EH (cell line): ENCODE measurements around the gene BCAP31.
A peak's percentile ranks its signal among the peaks of the same experiment; 100 is the strongest.

ENCODE experiments used
- DNase-seq: peaks from one replicate; pipeline ENCODE4 v3.0.0-alpha.2; 2015; ENCODE audit warnings: low read depth

The BCAP31 gene

DNA sequence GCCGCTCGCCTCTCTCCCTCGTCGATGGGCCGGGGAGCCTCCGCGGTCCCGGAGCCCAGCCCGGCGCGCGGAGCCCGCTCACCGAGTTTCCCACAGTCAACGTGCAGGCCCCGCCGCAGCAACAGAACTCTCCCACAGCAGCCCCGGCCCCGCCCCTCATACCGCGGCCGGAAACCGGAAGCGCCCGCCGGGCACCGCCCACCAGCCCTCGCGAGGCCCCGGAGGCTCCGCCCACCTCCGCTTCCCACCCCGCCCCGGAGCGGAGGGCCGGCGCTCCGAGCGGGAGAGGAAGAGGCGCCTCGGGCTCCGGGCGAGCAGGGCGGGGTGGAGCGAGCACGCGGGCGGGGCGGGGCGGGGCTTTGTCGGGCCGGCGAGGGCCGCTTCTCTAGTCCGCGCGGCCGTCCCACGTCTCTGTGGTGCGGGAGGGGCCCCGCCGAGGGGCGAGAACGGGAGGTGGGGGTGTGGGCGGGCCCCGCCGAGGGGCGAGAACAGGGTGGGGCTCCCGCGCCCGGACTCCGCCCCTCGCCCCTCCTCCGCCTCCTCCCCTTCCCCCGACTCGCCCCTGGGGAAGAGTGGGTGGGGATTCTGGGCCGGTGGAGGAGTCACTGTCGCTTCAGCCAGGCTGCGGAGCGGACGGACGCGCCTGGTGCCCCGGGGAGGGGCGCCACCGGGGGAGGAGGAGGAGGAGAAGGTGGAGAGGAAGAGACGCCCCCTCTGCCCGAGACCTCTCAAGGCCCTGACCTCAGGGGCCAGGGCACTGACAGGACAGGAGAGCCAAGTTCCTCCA, at the start of gene BCAP31, which contains the start of gene ABCD1:
Gene BCAP31, minus strand, starts transcription at position 136 of the 787 bp plus-strand sequence. CDS start 1,143 bp downstream, outside the sequence.
Gene ABCD1, plus strand, starts transcription at position 605 of the 787 bp plus-strand sequence. CDS start 411 bp downstream, outside the sequence.
- DNase-seq: peak; percentile 90

GRCh38 chrX:153773218-153773611, 49.0 kb upstream of the BCAP31 start:
- DNase-seq: no peak

GRCh38 chrX:153772316-153773217, 48.4 kb upstream of the BCAP31 start:
- no peak for DNase-seq

DNA sequence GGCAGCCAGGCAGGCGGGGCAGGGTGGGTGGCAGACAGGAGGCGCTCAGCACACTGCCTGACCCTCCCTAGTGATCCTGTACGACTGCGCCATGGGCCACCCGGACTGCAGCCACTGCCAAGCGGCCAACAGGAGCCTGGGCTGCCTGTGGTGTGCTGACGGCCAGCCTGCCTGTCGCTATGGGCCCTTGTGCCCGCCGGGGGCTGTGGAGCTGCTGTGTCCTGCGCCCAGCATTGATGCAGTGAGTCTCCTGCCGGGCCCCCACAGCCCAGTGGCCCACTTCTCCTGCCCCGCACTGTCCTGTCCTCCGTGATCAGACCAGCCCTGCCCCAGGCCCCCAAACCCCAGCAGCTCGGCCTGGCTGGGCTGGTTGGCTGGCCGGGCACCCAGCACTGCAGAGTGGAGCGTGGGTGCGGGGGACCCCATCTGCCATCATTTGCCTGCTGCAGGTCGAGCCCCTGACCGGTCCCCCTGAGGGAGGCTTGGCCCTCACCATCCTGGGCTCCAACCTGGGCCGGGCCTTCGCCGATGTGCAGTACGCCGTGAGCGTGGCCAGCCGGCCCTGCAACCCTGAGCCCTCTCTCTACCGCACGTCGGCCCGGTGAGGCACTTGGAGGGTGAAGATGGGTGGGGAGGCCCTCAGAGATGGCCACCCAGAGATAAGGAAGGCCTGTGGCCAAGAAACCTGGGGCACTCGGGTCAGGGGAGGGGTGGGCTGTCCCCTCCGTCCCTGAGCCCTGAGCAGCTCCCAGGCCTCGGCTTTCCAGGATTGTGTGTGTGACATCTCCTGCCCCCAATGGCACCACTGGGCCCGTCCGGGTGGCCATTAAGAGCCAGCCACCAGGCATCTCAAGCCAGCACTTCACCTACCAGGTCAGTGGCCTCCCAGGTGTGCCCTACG, 47.5 kb upstream of the BCAP31 start:
- no peak for DNase-seq

GRCh38 chrX:153770601-153771414, 46.6 kb upstream of the BCAP31 start:
- no peak for DNase-seq

DNA sequence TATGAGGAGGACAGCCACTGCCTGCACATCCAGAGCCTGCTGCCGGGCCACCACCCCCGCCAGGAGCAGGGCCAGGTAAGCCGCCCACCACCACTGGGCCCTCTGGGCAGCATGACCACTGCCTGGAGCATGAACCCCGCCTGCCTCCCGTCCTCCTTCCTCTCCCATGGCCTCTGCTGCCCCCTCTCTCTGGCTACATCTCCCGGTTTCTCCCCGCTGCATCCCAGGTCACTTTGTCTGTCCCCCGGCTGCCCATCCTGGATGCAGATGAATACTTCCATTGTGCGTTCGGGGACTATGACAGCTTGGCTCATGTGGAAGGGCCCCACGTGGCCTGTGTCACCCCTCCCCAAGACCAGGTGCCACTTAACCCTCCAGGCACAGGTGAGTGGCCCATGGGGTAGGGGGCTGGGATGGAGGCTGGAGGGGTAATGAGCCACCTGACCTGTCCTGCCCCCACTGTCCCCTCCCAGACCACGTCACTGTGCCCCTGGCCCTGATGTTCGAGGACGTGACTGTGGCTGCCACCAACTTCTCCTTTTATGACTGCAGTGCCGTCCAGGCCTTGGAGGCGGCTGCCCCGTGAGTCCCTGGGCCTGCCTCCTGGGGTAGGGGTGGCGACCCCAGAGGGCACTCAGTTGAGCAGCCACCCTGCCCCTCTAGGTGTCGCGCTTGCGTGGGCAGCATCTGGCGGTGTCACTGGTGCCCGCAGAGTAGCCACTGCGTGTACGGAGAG, 45.8 kb upstream of the BCAP31 start:
- no peak for DNase-seq

DNA sequence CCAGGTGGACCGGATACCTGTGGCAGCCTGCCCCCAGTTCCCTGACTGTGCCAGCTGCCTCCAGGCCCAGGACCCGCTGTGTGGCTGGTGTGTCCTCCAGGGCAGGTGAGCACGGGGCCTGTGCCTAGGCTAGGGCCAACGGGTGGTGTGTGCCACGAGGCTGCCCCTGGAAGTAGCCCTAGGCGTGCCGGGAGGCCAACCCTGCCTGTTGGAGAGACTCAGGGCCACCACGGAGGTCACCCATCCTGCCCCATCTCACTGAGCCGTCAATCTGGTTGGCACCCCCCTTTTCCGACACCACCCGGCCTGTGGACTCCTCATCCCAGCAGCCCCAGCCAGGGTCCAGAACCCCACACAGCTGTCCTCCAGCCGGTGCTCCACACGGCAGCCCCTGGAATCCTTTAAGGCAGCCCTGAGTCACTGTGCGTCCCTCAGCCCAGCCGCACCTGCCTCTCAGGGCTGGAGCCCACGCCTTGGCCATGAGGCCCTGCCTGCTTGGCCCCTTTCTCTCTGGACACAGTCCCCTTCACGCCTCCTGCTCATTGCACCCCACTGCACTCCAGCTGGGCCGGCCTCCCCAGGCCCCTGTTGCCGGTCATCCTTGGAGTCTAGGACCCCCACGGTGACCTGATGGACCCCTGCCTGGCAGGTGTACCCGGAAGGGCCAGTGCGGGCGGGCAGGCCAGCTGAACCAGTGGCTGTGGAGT, 45.1 kb upstream of the BCAP31 start:
- DNase-seq: no peak

- no peak for DNase-seq
These were observed 44.3 kb upstream of the BCAP31 start for GRCh38 chrX:153768311-153769157.

DNA sequence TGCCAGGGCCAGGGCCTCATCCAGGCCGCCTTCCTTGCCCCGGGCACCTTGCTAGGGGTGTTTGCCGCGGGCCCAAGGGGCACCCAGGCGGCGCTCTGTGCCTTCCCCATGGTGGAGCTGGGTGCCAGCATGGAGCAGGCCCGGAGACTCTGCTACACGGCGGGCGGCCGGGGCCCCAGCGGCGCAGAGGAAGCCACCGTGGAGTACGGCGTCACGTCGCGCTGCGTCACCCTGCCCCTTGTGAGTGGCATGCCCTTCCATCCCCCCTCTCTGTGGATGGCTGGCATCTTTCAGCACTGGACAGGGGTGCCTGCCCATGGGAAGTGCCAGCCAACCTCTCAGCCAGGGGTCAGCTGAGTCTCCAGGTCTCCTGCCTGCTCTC, 43.5 kb upstream of the BCAP31 start:
- DNase-seq: no peak

DNA sequence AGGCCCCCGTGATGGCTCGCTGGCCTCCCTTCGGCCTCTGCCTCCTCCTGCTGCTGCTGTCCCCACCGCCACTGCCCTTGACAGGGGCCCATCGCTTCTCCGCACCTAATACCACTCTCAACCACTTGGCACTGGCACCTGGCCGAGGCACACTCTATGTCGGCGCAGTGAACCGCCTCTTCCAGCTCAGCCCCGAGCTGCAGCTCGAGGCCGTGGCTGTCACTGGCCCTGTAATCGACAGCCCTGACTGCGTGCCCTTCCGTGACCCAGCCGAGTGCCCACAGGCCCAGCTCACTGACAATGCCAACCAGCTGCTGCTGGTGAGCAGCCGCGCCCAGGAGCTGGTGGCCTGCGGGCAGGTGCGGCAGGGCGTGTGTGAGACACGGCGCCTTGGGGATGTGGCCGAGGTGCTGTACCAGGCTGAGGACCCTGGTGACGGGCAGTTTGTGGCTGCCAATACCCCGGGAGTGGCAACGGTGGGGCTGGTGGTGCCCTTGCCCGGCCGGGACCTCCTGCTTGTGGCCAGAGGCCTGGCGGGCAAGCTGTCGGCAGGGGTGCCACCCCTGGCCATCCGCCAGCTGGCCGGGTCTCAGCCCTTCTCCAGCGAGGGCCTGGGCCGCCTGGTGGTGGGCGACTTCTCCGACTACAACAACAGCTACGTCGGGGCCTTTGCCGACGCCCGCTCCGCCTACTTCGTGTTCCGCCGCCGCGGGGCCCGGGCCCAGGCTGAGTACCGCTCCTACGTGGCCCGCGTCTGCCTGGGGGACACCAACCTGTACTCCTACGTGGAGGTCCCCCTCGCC, 42.9 kb upstream of the BCAP31 start:
- DNase-seq: no peak

DNA sequence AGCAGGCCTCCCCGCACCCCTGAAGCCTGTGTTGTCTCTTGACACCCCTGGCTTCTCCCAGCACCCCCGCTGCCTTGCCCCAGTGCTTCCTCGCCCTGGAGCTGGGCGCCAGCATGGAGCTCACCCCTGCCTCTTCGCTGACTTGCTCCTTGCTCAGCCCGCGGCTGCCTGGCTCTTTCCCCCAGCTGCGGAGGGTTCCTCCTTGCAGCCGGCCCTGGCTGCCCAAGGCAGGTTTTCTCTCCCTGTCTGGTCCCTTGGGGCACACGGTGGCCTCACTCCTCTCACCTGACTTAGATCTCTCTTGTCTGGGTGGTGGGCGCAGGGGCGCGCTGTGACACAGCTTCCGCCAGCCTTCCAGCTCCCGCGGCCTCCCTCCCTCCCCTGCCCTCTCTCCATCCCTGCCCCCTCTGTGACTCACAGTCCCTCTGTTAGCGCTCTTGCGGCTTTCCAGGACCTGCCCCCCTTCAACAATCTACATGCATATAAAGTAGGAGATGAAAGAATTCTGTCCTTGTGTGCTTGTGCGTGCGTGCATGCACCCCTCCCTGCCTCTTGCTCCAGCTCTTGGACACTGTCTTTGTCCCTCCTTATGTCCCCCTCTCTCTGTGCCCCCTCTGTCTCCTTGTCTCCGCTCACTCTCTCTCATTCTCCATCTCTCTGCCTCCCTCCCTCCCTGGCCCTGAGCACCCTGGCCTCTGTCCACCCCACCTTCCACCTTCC, 42.1 kb upstream of the BCAP31 start:
- peak; percentile 82 for DNase-seq

DNA sequence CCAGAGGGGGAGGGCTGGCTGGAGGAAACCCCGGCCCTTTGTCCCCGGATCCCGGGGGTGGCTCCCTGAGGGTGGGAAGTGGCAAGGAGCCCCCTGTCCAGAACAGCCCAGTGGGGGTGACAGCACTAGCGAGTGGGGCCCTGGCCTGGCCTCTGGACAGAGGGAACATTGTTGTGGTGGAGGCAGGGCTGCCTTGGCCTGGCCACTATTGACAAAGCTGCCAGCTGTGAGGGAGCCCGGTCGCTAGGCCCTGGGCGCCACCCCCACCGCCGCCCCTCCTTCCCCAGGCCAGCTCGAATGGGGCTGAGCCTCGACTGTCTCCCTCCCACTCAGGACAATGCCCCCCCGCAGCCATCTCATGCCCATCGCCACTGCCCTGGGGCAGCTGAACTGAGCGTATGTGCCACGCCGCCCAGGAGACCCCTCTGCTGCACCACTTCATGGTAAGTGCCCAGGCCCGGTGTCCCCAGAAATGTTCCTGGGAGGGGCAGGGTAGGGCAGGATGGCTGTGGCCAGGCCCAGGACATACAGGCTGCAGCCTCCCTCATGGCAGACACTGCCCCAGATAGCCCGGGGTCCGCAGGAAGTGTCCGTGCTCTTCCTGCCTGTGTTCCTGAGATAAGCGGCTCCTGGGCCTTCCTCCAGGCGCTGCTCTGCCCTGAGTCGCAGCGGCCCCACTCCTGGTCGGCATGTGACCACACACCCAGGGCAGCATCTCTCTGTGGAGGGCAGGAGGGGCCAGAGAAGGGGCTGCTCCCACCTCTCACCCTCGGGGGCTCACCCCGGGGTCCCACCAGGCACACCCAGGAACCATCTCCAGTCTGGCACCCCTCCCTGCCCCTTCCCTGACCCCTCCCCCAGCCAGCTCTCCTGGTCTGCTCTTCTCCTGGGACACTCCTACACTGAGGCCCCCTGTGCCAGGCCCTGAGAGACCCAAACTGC, 41.2 kb upstream of the BCAP31 start:
- DNase-seq: peak; percentile 25

DNA sequence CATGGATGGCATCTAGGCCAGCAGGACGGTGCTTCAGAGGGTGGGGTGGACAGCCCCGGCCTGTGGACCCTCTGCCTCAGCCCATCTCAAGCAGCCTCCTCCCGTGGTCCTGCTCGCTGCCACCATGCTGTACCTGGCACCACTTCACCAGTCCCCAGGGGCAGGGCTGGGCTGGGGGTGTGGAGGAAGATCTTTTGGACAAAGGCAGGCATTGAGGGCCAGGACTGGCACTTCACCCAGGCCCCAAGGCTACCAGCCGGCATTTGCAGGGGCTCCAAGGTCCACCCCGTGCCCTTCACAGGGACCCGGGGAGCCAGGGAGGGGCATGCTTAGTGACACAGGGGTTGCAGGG, 40.6 kb upstream of the BCAP31 start:
- no peak for DNase-seq

- DNase-seq: peak; percentile 79
These were observed 40.0 kb upstream of the BCAP31 start, which contains the start of gene PLXNB3 for GRCh38 chrX:153763989-153764755. Gene PLXNB3 (plus strand): TSS chrX:153764249. CDS start chrX:153765536, 1,287 bp downstream.

- DNase-seq: no peak
These were observed 39.2 kb upstream of the BCAP31 start for GRCh38 chrX:153763298-153763932.
